ENCODE results near the gene ADGRD1.

DNA sequence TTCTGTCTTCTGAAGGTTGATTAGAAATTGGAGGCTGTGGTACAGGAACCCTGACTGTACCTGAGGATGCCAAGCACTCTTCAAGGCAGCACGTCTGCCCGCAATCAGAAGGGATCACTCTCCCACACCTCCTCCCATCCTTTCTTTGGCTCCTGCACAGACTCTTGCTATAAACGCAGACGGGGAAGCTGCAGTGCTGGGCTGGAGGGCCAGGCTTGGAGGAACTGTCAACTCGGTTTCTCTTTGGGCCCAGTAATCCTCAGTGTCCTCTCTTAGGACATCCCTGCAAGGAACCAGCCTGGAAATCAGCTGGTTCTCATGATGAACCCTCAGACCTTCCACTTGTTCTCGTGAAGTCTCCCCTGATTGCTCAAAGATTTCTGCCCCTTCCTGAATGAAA, 201.4 kb downstream of the ADGRD1 start:
- TF ChIP-seq CTCF (IDR thresholded peaks at IDR 0.05; ENCODE audit: insufficient read depth, low read length) (no peak), POLR2AphosphoS5 (IDR thresholded peaks at IDR 0.05; ENCODE audit: low read depth) (no peak), GABPA (IDR thresholded peaks at IDR 0.05; ENCODE audit: low read depth) (no peak)
- TF ChIP-seq, protein P1, sequence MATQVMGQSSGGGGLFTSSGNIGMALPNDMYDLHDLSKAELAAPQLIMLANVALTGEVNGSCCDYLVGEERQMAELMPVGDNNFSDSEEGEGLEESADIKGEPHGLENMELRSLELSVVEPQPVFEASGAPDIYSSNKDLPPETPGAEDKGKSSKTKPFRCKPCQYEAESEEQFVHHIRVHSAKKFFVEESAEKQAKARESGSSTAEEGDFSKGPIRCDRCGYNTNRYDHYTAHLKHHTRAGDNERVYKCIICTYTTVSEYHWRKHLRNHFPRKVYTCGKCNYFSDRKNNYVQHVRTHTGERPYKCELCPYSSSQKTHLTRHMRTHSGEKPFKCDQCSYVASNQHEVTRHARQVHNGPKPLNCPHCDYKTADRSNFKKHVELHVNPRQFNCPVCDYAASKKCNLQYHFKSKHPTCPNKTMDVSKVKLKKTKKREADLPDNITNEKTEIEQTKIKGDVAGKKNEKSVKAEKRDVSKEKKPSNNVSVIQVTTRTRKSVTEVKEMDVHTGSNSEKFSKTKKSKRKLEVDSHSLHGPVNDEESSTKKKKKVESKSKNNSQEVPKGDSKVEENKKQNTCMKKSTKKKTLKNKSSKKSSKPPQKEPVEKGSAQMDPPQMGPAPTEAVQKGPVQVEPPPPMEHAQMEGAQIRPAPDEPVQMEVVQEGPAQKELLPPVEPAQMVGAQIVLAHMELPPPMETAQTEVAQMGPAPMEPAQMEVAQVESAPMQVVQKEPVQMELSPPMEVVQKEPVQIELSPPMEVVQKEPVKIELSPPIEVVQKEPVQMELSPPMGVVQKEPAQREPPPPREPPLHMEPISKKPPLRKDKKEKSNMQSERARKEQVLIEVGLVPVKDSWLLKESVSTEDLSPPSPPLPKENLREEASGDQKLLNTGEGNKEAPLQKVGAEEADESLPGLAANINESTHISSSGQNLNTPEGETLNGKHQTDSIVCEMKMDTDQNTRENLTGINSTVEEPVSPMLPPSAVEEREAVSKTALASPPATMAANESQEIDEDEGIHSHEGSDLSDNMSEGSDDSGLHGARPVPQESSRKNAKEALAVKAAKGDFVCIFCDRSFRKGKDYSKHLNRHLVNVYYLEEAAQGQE (IDR thresholded peaks at IDR 0.05; ENCODE audit: insufficient replicate concordance, low read depth) = no peak
